Coronary artery (tissue), 2 donors: Measurements from ENCODE around the gene RPS6KA2.
"Not testable (repeated sequence)": the region's sequence is repeated elsewhere in the genome, so short reads cannot be mapped to it uniquely, and the experiment has no call there.

Source experiments
- DNase-seq: peaks from one replicate; pipeline ENCODE4 v3.0.0-alpha.2; 2017; ENCODE audit warnings: low spot score
- H3K27ac ChIP-seq, 2 donors: fragments of 200-600 bp; sonication (generic); one replicate each; pipeline ENCODE4 v1.5.1; 2016 to 2019
- H3K4me3 ChIP-seq: fragments of 200-600 bp; sonication (generic); 2 replicates; pipeline ENCODE4 v1.5.1; 2016; ENCODE audit warnings: mild to moderate bottlenecking, moderate library complexity
- CTCF ChIP-seq: fragments of 200-600 bp; sonication (generic); IDR thresholded peaks from one replicate; pipeline ENCODE4 v1.5.1; 2019; ENCODE audit warnings: antibody characterized with exemption

The RPS6KA2 gene

GRCh38 chr6:166582258-166582657 lies 44.8 kb downstream of the RPS6KA2 start:
- DNase-seq, result no peak
- TF ChIP-seq CTCF, result no peak
- Histone ChIP-seq H3K27ac (no peak overlapping the region), H3K4me3 (no peak overlapping the region)

GRCh38 chr6:166581801-166582200 lies 45.2 kb downstream of the RPS6KA2 start:
- H3K4me3 ChIP-seq, DNase-seq, H3K27ac ChIP-seq: not testable (repeated sequence)

GRCh38 chr6:166581091-166581511 lies 46.0 kb downstream of the RPS6KA2 start:
- DNase-seq, result no peak
- TF ChIP-seq CTCF, result no peak
- H3K27ac ChIP-seq, result no peak overlapping the region
- no peak overlapping the region for H3K4me3 ChIP-seq

GRCh38 chr6:166580076-166581050 lies 46.7 kb downstream of the RPS6KA2 start:
- no peak for DNase-seq
- TF ChIP-seq CTCF, result no peak
- no peak overlapping the region for H3K4me3 ChIP-seq
- H3K27ac ChIP-seq, result no peak overlapping the region

- Histone ChIP-seq H3K4me3 (no peak overlapping the region), H3K27ac (no peak overlapping the region)
- TF ChIP-seq CTCF, result no peak
- no peak for DNase-seq
Observed at GRCh38 chr6:166579237-166579850, 47.7 kb downstream of the RPS6KA2 start.

- H3K4me3 ChIP-seq, result no peak overlapping the region
- no peak for DNase-seq
- H3K27ac ChIP-seq, result no peak overlapping the region
- no peak for TF ChIP-seq CTCF
Observed at GRCh38 chr6:166578536-166579236, 48.4 kb downstream of the RPS6KA2 start.

GRCh38 chr6:166575205-166575604 lies 51.8 kb downstream of the RPS6KA2 start:
- DNase-seq, result no peak
- Histone ChIP-seq H3K4me3 (no peak overlapping the region), H3K27ac (no peak overlapping the region)
- no peak for TF ChIP-seq CTCF
